ENCODE results near the gene CCDC77. TPM values are rescaled to one million over a fixed set of nuclear protein-coding genes. Genes with fewer than 3 reads are reported as not detected.
A peak's percentile ranks its signal among the peaks of the same experiment; 100 is the strongest.

CCDC77 gene
- total RNA-seq, 1 experiment from 2014 or later: 12.3 TPM

DNA sequence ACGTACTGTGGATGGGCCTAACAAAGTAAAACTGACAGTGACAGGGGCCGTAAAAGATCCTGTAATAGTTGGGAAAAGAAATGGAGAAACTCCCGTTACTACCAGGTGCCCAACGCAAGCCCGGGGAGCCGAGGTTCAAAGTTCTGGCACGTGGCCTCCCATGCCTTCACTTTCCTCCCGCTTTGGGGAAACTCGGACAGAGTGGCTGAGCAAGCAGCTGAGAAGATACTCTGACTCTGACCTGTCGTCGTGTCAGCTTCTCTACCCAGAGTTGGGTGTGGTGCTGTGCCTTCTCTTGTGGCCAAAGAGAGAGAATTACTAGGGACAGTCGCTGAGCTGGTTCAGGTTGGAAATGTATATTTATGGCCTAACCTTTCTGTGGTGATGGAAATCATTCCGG, 60.0 kb downstream of the CCDC77 start (continued):
- TF ChIP-seq, protein P1, sequence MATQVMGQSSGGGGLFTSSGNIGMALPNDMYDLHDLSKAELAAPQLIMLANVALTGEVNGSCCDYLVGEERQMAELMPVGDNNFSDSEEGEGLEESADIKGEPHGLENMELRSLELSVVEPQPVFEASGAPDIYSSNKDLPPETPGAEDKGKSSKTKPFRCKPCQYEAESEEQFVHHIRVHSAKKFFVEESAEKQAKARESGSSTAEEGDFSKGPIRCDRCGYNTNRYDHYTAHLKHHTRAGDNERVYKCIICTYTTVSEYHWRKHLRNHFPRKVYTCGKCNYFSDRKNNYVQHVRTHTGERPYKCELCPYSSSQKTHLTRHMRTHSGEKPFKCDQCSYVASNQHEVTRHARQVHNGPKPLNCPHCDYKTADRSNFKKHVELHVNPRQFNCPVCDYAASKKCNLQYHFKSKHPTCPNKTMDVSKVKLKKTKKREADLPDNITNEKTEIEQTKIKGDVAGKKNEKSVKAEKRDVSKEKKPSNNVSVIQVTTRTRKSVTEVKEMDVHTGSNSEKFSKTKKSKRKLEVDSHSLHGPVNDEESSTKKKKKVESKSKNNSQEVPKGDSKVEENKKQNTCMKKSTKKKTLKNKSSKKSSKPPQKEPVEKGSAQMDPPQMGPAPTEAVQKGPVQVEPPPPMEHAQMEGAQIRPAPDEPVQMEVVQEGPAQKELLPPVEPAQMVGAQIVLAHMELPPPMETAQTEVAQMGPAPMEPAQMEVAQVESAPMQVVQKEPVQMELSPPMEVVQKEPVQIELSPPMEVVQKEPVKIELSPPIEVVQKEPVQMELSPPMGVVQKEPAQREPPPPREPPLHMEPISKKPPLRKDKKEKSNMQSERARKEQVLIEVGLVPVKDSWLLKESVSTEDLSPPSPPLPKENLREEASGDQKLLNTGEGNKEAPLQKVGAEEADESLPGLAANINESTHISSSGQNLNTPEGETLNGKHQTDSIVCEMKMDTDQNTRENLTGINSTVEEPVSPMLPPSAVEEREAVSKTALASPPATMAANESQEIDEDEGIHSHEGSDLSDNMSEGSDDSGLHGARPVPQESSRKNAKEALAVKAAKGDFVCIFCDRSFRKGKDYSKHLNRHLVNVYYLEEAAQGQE (IDR thresholded peaks at IDR 0.05; ENCODE audit: low read depth): no peak
- no peak for TF ChIP-seq YY1 (IDR thresholded peaks at IDR 0.05; ENCODE audit: extremely low read depth, insufficient replicate concordance, low read depth, low read length)
- no peak for TF ChIP-seq SIN3A (IDR thresholded peaks at IDR 0.05; ENCODE audit: low read depth)

DNA sequence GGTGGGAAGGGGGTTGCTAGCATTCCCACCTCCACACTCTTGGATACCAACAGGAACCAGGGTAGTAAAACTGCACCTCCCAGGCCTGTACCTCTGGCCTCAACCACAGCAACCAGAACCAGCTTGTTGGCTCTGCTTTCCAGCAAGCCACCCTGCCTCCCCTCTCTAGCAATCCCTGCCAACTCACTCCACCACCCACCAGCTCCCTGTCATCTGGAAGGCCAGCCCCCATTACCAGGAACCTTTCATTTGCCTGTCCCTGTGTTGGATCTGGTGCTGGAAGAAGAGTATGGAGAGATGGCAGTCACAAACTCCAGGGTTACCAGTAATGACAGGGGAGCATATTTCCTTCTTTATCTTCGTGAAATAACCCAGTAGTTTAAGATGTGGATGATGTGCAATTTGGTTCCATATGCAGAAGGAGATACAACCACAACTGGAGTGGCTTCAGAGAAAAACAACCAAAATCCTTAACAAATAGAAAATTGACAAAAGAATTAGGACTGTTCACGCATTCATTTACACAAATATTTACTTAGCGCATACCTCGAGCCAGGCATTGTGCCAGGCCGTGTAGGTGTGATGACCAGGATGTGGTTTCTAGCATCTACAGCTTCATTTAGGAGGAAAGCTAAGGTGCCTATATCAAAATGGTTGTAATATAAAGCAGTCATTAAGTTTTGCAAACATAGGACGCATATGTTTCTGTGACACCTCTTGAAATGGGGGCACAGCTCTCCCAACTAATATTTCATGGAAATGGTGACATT, 61.7 kb downstream of the CCDC77 start:
- TF ChIP-seq ELF1 (IDR thresholded peaks at IDR 0.05; ENCODE audit: borderline replicate concordance, low read depth): no peak
- TF ChIP-seq TCF7L2 (IDR thresholded peaks at IDR 0.05; ENCODE audit: borderline replicate concordance, extremely low read depth, insufficient read depth, insufficient read length): no peak
- no peak for TF ChIP-seq RAD21 (IDR thresholded peaks at IDR 0.05; ENCODE audit: low read depth)
- ChIA-PET POLR2A (no interaction called here), CTCF (interaction anchor here (0.9 kb wide), 1 partner anchor 20 kb away, joined by 3 read pairs; no protein-coding TSS in a partner anchor), RAD21 (ENCODE audit: low non-redundant PET in 1 of 2, low total read pairs in 2 of 2, uncharacterized antibody in 2 of 2, unreplicated experiment in 2 of 2) (no interaction called here)
- Histone ChIP-seq H3K36me3 (ENCODE audit: control insufficient read depth in 1 of 2, insufficient read depth in 2 of 2, low read length in 2 of 2) (no peaks in the 10 kb centered on the region), H3K9me2 (ENCODE audit: insufficient read depth) (no peaks in the 10 kb centered on the region), H4K20me1 (ENCODE audit: insufficient read depth) (no peaks in the 10 kb centered on the region), H2AFZ (ENCODE audit: low read depth, low read length, poor library complexity, severe bottlenecking) (no peak overlapping the region), H3K9ac (ENCODE audit: low read length) (no peak overlapping the region), H3K4me3 (replicated peaks in 1 of 2; ENCODE audit: low read depth in 1 of 2, low read length in 2 of 2) (no peak overlapping the region), H3K27me3 (ENCODE audit: insufficient read depth, low read length) (no peaks in the 10 kb centered on the region), H3K4me1 (ENCODE audit: control insufficient read depth in 1 of 2, insufficient read depth in 2 of 2, low read length in 2 of 2) (peaks cover 35 to 55% of the 10 kb centered on the region in 2 experiments), H3K4me2 (ENCODE audit: low read length) (peak overlapping the region; percentile 34), H3K27ac (ENCODE audit: low read depth, low read length) (0 out of 2 replicates have a peak overlapping the region, but pooled peaks have one; percentile 29), H3K9me3 (ENCODE audit: control insufficient read depth in 1 of 2, insufficient read depth in 1 of 2, low read depth in 1 of 2, low read length in 2 of 2) (no peaks in the 10 kb centered on the region), H3K79me2 (ENCODE audit: insufficient read depth, low read length) (no peaks in the 10 kb centered on the region)
- ATAC-seq (no peak), DNase-seq (ENCODE audit: low read depth, low spot score) (no peak)
- no TSS peak for BruUV-seq (replicated peaks)
- intact Hi-C loops (cut with micrococcal nuclease): no loop called here

Data from HCT116 (cell line).